GM06990 (cell line): ENCODE measurements around the gene HEATR1.

ENCODE experiments used
- DNase-seq: peaks from one replicate; pipeline ENCODE4 v3.0.0-alpha.2; 2011; ENCODE audit not compliant: insufficient read length; ENCODE audit errors: extremely low read depth
- H3K27me3 ChIP-seq: replicated peaks from 2 replicates; pipeline ENCODE4 v1.6.0; 2011; ENCODE audit warnings: low read length; ENCODE audit not compliant: control insufficient read depth, insufficient read depth
- H3K36me3 ChIP-seq: 2 replicates; pipeline ENCODE4 v1.5.1; 2011; ENCODE audit warnings: low read length; ENCODE audit not compliant: control insufficient read depth, insufficient read depth
- H3K4me3 ChIP-seq: replicated peaks from 2 replicates; pipeline ENCODE4 v1.5.1; 2011; ENCODE audit warnings: low read depth, mild to moderate bottlenecking, control low read depth, low read length
- TF ChIP-seq, protein P1 (sequence below): IDR thresholded peaks from 2 replicates; pipeline ENCODE4 v1.5.1; 2011; ENCODE audit warnings: low read length, control low read depth, mild to moderate bottlenecking, inconsistent platforms; ENCODE audit not compliant: insufficient read depth, poor library complexity, severe bottlenecking

The HEATR1 gene

DNA sequence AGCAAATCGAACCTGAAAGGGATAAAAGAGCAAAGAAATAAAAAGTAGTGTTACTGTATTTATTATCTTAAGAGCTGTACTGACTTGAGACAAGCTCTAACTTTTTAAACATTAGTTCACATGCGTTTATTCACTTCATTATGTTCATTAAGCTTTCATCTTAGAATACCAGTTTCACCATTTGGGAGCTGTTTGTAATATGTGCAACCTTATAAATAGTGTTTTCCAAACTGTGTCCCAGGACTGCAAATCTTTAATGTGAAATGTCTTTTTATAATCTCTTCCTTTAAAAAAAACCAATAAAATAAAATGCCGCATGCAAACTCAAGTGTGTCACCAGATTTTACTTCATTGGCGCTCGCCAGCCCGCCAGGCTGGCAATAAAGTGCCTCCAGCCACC lies 52.2 kb downstream of the HEATR1 start:
- no peaks in the 10 kb centered on the region for H3K27me3 ChIP-seq
- TF ChIP-seq, protein P1, sequence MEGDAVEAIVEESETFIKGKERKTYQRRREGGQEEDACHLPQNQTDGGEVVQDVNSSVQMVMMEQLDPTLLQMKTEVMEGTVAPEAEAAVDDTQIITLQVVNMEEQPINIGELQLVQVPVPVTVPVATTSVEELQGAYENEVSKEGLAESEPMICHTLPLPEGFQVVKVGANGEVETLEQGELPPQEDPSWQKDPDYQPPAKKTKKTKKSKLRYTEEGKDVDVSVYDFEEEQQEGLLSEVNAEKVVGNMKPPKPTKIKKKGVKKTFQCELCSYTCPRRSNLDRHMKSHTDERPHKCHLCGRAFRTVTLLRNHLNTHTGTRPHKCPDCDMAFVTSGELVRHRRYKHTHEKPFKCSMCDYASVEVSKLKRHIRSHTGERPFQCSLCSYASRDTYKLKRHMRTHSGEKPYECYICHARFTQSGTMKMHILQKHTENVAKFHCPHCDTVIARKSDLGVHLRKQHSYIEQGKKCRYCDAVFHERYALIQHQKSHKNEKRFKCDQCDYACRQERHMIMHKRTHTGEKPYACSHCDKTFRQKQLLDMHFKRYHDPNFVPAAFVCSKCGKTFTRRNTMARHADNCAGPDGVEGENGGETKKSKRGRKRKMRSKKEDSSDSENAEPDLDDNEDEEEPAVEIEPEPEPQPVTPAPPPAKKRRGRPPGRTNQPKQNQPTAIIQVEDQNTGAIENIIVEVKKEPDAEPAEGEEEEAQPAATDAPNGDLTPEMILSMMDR, result no peak
- peaks cover 14% of the 10 kb centered on the region for H3K36me3 ChIP-seq
- H3K4me3 ChIP-seq, result no peak overlapping the region
- no peak for DNase-seq

DNA sequence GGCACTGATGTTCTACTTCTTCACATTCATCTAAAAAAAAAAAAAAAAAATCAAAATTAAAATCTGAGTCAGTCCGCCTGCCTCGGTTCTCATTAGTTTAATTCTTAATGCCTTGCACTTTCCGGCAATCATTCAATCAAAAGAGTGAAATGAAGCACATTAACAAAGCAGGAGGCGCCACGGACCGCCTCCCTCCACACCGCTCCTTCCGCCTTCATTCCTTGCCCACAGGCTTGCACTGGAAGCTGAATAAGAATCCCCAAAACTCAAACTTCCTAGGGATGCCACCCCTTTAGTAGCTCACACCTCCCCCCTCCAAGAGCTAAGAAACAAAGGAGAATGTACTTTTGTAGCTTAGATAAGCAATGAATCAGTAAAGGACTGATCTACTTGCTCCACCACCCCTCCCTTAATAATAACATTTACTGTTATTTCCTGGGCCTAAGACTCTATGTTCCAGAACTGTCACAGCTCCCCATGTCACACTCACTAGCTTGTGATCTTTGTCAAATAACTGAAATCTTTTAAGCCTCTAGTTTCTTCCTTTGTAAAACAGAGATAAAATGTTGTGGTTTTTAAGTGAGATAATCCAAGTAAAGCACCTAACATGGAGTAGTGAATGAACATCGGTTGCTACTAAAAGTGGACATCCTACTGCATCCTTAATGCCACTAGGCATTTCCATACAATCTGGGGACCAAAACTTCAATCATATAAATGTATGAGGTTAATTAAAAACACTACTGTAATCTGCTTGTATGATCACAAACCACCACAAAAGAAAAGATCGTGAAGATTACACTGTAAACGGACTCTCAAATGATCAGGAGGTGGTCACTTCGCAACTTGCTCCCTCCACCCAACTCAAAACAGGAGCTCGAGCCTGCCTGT lies 53.1 kb downstream of the HEATR1 start:
- Histone ChIP-seq H3K4me3 (no peak overlapping the region), H3K27me3 (no peaks in the 10 kb centered on the region), H3K36me3 (peaks cover 15% of the 10 kb centered on the region)
- TF ChIP-seq, protein P1, result no peak
- no peak for DNase-seq

DNA sequence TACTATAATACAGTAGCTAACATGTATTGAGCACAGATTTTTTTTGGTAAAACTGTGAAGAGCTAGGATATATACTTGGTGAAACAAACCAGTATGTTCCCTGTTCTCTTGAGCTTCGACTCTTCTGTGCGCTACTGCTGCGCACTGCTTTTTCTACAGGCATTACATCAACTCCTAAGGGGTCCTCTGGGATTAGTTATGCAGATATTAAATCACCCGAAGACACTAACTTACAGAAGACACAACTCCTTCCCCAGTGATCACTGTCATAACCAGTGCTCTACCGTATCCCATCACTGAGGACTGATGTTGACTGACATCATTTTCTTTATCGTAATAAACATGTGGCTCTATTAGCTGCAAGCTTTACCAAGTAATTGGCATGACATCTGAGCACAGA lies 55.9 kb downstream of the HEATR1 start:
- no peak for DNase-seq
- no peaks in the 10 kb centered on the region for H3K27me3 ChIP-seq
- no peak overlapping the region for H3K4me3 ChIP-seq
- H3K36me3 ChIP-seq, result peaks cover 12% of the 10 kb centered on the region
- TF ChIP-seq, protein P1, result no peak

DNA sequence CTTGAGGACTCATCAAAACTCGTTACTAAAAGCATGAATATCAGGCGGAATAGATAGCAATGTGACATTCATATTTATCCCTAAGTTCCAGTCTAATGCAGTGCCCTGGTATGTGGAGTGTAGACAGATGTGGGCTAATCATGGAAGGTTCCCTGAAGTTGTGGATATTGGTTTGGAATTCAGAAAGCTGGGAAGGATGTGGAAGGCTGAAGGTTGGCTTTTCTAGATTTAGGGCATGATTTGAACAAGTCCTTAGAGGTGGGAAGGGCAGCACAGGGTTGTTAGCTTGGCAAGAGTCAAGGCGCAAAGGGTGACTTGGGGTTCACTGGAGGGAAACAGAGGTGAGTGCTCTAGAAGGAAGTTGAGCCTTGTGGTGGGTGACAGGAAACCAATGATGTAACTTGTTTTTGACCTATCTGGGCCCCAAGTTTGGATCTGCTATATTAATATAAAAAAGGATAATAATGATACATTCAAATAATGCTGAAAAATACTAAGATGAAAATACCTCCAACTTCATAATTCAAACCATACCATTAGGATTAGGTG lies 58.6 kb downstream of the HEATR1 start:
- Histone ChIP-seq H3K4me3 (no peak overlapping the region), H3K27me3 (no peaks in the 10 kb centered on the region), H3K36me3 (peaks cover 15% of the 10 kb centered on the region)
- TF ChIP-seq, protein P1, result no peak
- DNase-seq, result no peak

DNA sequence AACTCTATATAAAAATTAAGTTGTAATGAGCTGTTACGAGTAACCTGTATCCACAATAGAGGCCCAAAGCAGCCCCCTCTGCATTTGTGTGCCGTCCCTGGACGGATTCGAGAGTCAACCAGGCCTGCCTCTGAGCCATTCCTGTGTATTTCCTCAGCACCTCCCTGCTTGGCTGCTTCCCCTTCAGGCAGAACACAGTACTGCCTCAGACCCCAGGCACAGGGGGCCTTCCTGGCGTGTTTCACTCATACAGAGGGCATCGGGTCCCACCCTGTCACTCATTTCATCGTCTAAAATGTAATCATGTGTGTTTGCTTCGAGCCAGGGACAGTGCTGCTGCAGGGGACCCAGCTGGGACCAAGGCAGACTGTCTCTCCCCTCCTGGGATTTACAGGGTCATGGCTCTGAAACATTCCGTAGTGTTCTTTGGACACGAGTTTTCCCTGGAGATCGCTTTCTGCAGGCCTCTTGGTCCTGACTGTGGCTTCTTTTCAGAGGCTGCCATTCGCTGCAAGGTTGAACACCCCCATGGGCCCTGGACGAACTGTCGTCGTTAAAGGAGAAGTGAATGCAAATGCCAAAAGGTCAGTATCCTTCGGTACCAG lies 61.1 kb downstream of the HEATR1 start:
- H3K27me3 ChIP-seq, result no peaks in the 10 kb centered on the region
- peaks cover 10% of the 10 kb centered on the region for H3K36me3 ChIP-seq
- TF ChIP-seq, protein P1, result peak; percentile 19
- no peak overlapping the region for H3K4me3 ChIP-seq
- no peak for DNase-seq
